IPS-11a (cell line): ENCODE results near the gene EYS.

Experiments
- H3K4me3 ChIP-seq: one replicate; pipeline ENCODE4 v1.5.1; 2013; ENCODE audit warnings: low read depth, low read length, control low read depth

EYS gene

GRCh38 chr6:64679416-64679815 is 1027.6 kb downstream of the EYS start:
- H3K4me3 ChIP-seq: no peak overlapping the region

DNA sequence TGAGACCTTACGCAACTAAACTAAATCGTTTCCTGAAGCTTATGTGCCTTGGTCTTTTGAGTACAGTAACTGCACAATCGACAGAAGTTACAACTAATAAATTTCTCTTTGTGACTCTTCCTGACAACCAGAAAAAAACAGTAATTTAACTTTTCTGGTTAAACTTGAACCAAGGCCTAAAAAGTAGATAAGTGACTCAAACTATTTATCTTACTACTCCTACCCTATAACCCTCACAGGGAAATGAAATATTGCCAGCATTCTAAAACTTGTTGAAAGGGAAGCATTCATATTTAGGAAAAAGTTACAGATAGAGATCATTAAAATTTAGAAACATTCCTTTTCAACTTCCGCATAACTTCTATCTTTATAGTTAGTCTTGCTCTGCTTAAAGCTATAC is 1034.4 kb downstream of the EYS start:
- no peak overlapping the region for H3K4me3 ChIP-seq

- H3K4me3 ChIP-seq: no peak overlapping the region
Measured at GRCh38 chr6:64672131-64672530, 1034.9 kb downstream of the EYS start.

DNA sequence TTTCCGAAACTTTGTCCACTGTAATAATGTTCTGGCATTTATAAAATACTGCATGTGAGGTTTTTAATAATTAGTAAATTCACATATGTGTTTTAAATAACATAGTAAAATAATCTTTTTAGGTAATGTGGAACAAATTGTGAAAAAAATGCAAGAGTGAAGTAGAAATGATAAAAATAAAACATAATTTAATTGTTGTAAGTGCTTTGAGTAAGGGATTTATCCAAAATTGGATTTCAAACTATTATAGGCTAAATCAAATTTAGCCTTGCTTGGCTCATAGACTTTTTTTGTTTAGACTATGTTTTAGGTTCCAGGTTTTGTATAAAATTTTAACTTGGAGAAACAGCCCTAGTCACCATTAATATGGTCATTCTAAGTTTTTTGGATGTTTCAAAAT is 1041.9 kb downstream of the EYS start:
- no peak overlapping the region for H3K4me3 ChIP-seq

DNA sequence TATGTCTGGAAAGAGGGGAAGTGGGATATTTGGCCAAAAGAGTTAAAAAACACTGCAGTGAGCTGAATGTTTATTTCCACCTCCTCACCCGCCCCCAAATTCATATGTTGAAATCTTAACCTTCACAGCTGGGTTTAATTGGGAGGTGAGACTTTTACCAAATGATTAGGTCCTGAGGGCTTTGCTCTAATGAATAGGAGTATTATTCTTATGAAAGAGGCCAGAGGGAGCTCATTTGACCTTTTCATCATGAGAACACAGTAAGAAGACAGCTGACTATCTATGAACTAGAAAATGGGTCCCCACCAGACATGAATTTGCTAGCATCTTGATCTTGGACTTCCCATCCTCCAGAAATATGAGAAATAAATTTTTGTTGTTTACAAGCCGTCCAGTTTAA is 1042.5 kb downstream of the EYS start:
- no peak overlapping the region for H3K4me3 ChIP-seq

DNA sequence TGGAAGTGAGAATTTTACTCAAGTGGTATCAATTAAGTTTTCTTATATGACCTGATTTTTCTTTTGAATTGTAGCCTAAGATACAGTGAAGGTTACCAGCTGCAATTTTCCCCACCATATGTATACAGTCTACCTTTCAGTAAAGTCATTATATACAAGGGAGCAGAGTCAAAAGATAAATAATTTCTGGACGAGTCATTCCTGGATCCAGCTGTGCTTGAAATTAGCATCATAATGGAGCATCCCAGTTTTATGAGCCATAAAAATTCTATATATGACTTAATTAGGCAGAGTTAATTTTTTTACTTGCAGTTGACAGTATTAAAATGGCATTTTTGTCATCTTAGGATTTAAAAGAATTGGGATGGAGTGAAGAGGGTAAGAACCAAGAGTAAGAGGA is 1063.0 kb downstream of the EYS start:
- H3K4me3 ChIP-seq: no peak overlapping the region

DNA sequence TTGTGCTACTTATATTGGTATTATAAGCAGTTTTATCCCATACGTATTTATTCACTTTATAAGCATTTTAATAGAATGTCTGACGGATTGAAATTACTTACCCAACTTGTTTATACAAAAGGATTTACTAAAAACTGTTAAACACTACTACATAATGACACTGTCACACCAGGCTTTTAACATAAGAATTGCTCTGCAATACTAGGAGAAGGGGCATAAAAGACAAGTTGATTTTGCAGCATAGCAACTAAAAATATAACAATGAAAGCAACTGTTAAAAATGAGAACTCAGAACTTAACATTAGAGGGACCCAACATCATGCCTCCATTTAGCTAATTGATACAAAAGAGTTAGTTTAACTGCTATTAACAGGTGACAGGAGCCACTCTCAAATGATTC is 1076.1 kb downstream of the EYS start:
- H3K4me3 ChIP-seq: no peak overlapping the region

GRCh38 chr6:64622944-64623343 is 1084.1 kb downstream of the EYS start:
- no peak overlapping the region for H3K4me3 ChIP-seq

- H3K4me3 ChIP-seq: no peak overlapping the region
Measured at GRCh38 chr6:64602993-64603392, 1104.0 kb downstream of the EYS start.

- no peak overlapping the region for H3K4me3 ChIP-seq
Measured at GRCh38 chr6:64591676-64592036, 1115.4 kb downstream of the EYS start.

GRCh38 chr6:64590965-64591675 is 1115.9 kb downstream of the EYS start:
- H3K4me3 ChIP-seq: no peak overlapping the region

- H3K4me3 ChIP-seq: no peak overlapping the region
Measured at GRCh38 chr6:64589961-64590360, 1117.1 kb downstream of the EYS start.

DNA sequence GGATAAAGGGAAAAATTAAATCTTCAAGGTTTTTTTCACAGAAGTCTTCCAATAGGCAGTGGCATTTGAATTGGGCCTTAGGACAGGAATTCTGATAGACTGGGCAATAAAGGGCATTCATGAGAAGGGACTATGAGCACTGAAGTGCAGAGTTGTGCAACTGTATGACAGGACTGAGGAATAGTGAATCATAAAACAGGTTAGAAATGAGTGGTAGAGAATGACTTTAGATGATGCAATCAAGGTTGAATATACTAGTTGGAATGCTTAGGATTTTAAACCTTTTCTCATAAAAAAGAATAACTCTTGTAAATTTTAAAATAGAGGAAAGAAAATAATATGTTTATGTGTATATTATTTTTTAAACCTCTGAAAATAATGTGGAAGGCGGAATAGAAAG is 1126.7 kb downstream of the EYS start:
- H3K4me3 ChIP-seq: no peak overlapping the region

- no peak overlapping the region for H3K4me3 ChIP-seq
Measured at GRCh38 chr6:64553249-64553786, 1153.7 kb downstream of the EYS start.

- H3K4me3 ChIP-seq: no peak overlapping the region
Measured at GRCh38 chr6:64547594-64548268, 1159.3 kb downstream of the EYS start.

DNA sequence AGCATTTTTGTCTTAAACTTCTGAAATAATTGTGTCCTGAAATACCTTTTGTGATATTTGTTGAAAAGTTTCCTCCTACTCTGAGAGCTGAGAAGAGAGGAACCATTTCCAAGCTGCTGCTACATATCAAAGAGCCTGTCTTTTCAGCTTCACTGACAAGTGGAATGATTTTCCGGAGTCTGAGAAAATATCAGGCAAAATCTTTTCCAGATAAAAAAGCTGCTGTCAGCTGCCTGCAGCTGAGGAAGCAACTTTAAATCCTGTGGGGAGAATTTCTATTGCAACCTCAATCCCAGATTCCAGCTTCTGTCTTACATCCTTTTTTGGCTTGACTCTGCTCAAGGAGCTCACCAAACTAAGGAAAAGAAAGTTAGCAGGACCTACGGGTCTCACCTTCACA is 1167.1 kb downstream of the EYS start:
- H3K4me3 ChIP-seq: no peak overlapping the region

GRCh38 chr6:64538722-64539121 is 1168.3 kb downstream of the EYS start:
- H3K4me3 ChIP-seq: no peak overlapping the region

GRCh38 chr6:64527899-64528298 is 1179.1 kb downstream of the EYS start:
- no peak overlapping the region for H3K4me3 ChIP-seq

- no peak overlapping the region for H3K4me3 ChIP-seq
Measured at GRCh38 chr6:64522859-64523258, 1184.2 kb downstream of the EYS start.

GRCh38 chr6:64520050-64520449 is 1187.0 kb downstream of the EYS start:
- H3K4me3 ChIP-seq: no peak overlapping the region

GRCh38 chr6:64516393-64516792 is 1190.6 kb downstream of the EYS start:
- H3K4me3 ChIP-seq: no peak overlapping the region

DNA sequence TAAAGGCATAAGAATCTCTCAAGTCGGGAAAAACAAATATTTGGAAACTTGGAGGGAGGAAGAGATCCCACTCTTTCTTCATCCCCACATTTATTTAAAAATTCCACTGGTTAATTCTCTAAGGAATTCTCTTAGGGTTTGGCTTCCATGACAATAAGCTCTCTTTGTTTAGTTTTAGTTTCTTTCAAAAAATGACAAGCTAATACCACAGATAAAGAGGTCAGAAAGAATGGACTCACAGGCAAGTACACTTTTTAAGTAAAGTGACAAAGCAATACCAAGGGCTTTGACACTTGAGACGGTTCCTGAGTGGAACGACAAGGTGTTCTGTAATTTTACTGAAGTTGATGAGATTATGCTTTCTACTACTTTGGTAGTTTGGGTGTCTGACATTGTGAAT is 1199.4 kb downstream of the EYS start:
- no peak overlapping the region for H3K4me3 ChIP-seq

DNA sequence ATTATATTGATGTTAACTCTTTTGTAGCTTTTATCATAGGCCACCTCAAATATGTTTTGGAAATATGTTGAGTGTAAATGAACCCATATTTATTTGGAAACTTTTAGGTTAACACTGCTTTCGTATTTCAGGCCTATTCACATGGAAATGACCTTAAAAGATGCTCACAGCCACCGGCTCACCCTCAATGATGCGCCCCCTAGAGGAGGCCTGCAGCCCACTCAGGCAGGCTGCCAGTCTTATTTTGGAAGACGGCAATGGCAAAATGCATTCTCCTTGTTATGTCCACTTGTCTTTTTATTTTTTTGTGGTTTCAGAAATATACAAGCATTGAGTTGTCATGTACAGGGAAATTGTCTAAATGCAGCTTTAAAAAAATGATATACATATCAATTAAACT is 1201.7 kb downstream of the EYS start:
- H3K4me3 ChIP-seq: no peak overlapping the region
